HEK293T (cell line): Measurements from ENCODE around the gene ANKRD44.

ENCODE experiments used
- CTCF ChIA-PET: fragments of 350-600 bp; formaldehyde crosslinking; extraction: SDS; loops from one replicate; lab custom pipeline; 2021; ENCODE audit warnings: antibody characterized with exemption, inconsistent platforms; lab: Yijun Ruan, JAX
- POLR2A ChIA-PET: fragments of 350-600 bp; formaldehyde crosslinking; extraction: SDS; loops from one replicate; lab custom pipeline; 2020; ENCODE audit warnings: antibody characterized with exemption, inconsistent platforms; lab: Yijun Ruan, JAX
- DNase-seq: peaks from one replicate; pipeline ENCODE4 v3.0.0; 2012; ENCODE audit warnings: mixed read lengths; ENCODE audit errors: extremely low spot score
- ARNT ChIP-seq: fragments of 450-650 bp; IDR thresholded peaks from 2 replicates; pipeline ENCODE4 v1.6.1; 2017; ENCODE audit warnings: mild to moderate bottlenecking
- BHLHE40 ChIP-seq: fragments of 450-650 bp; IDR thresholded peaks from 2 replicates; pipeline ENCODE4 v1.6.1; 2016; ENCODE audit warnings: mild to moderate bottlenecking, moderate library complexity, borderline replicate concordance
- CTBP1 ChIP-seq: fragments of 450-650 bp; IDR thresholded peaks from 2 replicates; pipeline ENCODE4 v1.6.1; 2016; ENCODE audit warnings: borderline replicate concordance
- ELF4 ChIP-seq: fragments of 450-650 bp; IDR thresholded peaks from 2 replicates; pipeline ENCODE4 v1.6.1; 2017; ENCODE audit warnings: antibody characterized with exemption
- FOXA1 ChIP-seq: fragments of 450-650 bp; IDR thresholded peaks from 2 replicates; pipeline ENCODE4 v1.6.1; 2016; ENCODE audit warnings: mild to moderate bottlenecking
- FOXK2 ChIP-seq: fragments of 450-650 bp; IDR thresholded peaks from 2 replicates; pipeline ENCODE4 v1.6.1; 2016; ENCODE audit warnings: mild to moderate bottlenecking
- FOXM1 ChIP-seq: fragments of 450-650 bp; IDR thresholded peaks from 2 replicates; pipeline ENCODE4 v1.6.1; 2017; ENCODE audit warnings: mild to moderate bottlenecking, borderline replicate concordance
- HDGF ChIP-seq: fragments of 450-650 bp; IDR thresholded peaks from 2 replicates; pipeline ENCODE4 v1.6.1; 2017; ENCODE audit warnings: antibody characterized with exemption, borderline replicate concordance
- L3MBTL2 ChIP-seq: fragments of 450-650 bp; conservative IDR thresholded peaks from 2 replicates; pipeline ENCODE4 v1.6.1; 2016; ENCODE audit warnings: mild to moderate bottlenecking
- LEF1 ChIP-seq: fragments of 450-650 bp; IDR thresholded peaks from 2 replicates; pipeline ENCODE4 v1.6.1; 2017; ENCODE audit warnings: mild to moderate bottlenecking, borderline replicate concordance
- NFRKB ChIP-seq: fragments of 450-650 bp; IDR thresholded peaks from 2 replicates; pipeline ENCODE4 v1.6.1; 2016; ENCODE audit warnings: mild to moderate bottlenecking, moderate library complexity
- PKNOX1 ChIP-seq: fragments of 450-650 bp; IDR thresholded peaks from 2 replicates; pipeline ENCODE4 v1.6.1; 2016
- SP1 ChIP-seq: fragments of 450-650 bp; IDR thresholded peaks from 2 replicates; pipeline ENCODE4 v1.6.1; 2017
- SUZ12 ChIP-seq: fragments of 450-650 bp; IDR thresholded peaks from 2 replicates; pipeline ENCODE4 v1.6.1; 2016; ENCODE audit warnings: mild to moderate bottlenecking
- TARDBP ChIP-seq: fragments of 450-650 bp; IDR thresholded peaks from 2 replicates; pipeline ENCODE4 v1.6.1; 2016
- ZNF384 ChIP-seq: fragments of 450-650 bp; IDR thresholded peaks from 2 replicates; pipeline ENCODE4 v1.6.1; 2016

ANKRD44 gene

GRCh38 chr2:197168705-197169104 lies 141.9 kb downstream of the ANKRD44 start:
- ChIA-PET POLR2A (no interaction called here), CTCF (interaction anchor here (0.7 to 1.5 kb wide), 14 partner anchors 8 to 418 kb away, joined by 3 to 11 read pairs (median 3); no protein-coding TSS in a partner anchor)
- DNase-seq = peak; percentile 78
- TF ChIP-seq ZNF384 = no peak
- TF ChIP-seq BHLHE40 = no peak
- no peak for TF ChIP-seq L3MBTL2
- no peak for TF ChIP-seq ELF4
- no peak for TF ChIP-seq TARDBP
- no peak for TF ChIP-seq FOXM1
- no peak for TF ChIP-seq NFRKB
- TF ChIP-seq PKNOX1 = no peak
- TF ChIP-seq SUZ12 = no peak
- no peak for TF ChIP-seq ARNT

- CTCF ChIA-PET = interaction anchor here (0.7 to 1.5 kb wide), 14 partner anchors 9 to 417 kb away, joined by 3 to 11 read pairs (median 3); no protein-coding TSS in a partner anchor
- no peak for DNase-seq
- no peak for TF ChIP-seq BHLHE40
- no peak for TF ChIP-seq HDGF
- TF ChIP-seq FOXK2 = no peak
- TF ChIP-seq TARDBP = no peak
- TF ChIP-seq FOXM1 = no peak
- no peak for TF ChIP-seq CTBP1
- TF ChIP-seq FOXA1 = no peak
- no peak for TF ChIP-seq L3MBTL2
- no peak for TF ChIP-seq ELF4
- POLR2A ChIA-PET = no interaction called here
Observed at GRCh38 chr2:197167608-197168314, 142.8 kb downstream of the ANKRD44 start.

- CTCF ChIA-PET = no interaction called here
- POLR2A ChIA-PET = no interaction called here
- TF ChIP-seq FOXK2 = no peak
- TF ChIP-seq ELF4 = no peak
- no peak for TF ChIP-seq FOXA1
- no peak for TF ChIP-seq BHLHE40
- TF ChIP-seq ZNF384 = no peak
- no peak for TF ChIP-seq CTBP1
- TF ChIP-seq ARNT = no peak
- DNase-seq = no peak
Observed at GRCh38 chr2:197165020-197165419, 145.6 kb downstream of the ANKRD44 start.

GRCh38 chr2:197164141-197164754 lies 146.3 kb downstream of the ANKRD44 start:
- CTCF ChIA-PET = no interaction called here

GRCh38 chr2:197163712-197164140 lies 146.9 kb downstream of the ANKRD44 start:
- DNase-seq = no peak
- no peak for TF ChIP-seq ZNF384
- TF ChIP-seq LEF1 = no peak
- TF ChIP-seq FOXM1 = no peak
- TF ChIP-seq PKNOX1 = no peak
- TF ChIP-seq BHLHE40 = no peak
- TF ChIP-seq NFRKB = no peak
- TF ChIP-seq CTBP1 = no peak
- TF ChIP-seq HDGF = no peak
- TF ChIP-seq FOXK2 = no peak
- TF ChIP-seq SUZ12 = no peak
- TF ChIP-seq SP1 = no peak
- TF ChIP-seq FOXA1 = no peak
- no peak for TF ChIP-seq ELF4
- TF ChIP-seq TARDBP = no peak
- no peak for TF ChIP-seq ARNT
- POLR2A ChIA-PET = no interaction called here
- CTCF ChIA-PET = no interaction called here

More at GRCh38 chr2:197164141-197164754, 146.3 kb downstream of the ANKRD44 start:
- no peak for TF ChIP-seq FOXM1
- no peak for TF ChIP-seq CTBP1
- TF ChIP-seq BHLHE40 = no peak
- no peak for TF ChIP-seq HDGF
- TF ChIP-seq NFRKB = no peak
- no peak for TF ChIP-seq ELF4
- TF ChIP-seq FOXK2 = no peak
- no peak for TF ChIP-seq SP1
- TF ChIP-seq ZNF384 = no peak
- no peak for TF ChIP-seq LEF1
- TF ChIP-seq FOXA1 = no peak
- no peak for TF ChIP-seq PKNOX1
- TF ChIP-seq L3MBTL2 = no peak
- TF ChIP-seq ARNT = no peak
- no peak for TF ChIP-seq SUZ12
- no peak for TF ChIP-seq TARDBP
- no peak for DNase-seq
- POLR2A ChIA-PET = no interaction called here

- ChIA-PET POLR2A (no interaction called here), CTCF (no interaction called here)
- no peak for DNase-seq
- TF ChIP-seq BHLHE40 (no peak), ELF4 (no peak), CTBP1 (no peak), ARNT (no peak), SUZ12 (no peak), PKNOX1 (no peak), FOXM1 (no peak), FOXA1 (no peak), HDGF (no peak), NFRKB (no peak), LEF1 (no peak), L3MBTL2 (no peak)
Observed at GRCh38 chr2:197161774-197162173, 148.8 kb downstream of the ANKRD44 start.
